ENCODE measurements around the gene C19orf53.
"Not testable (repeated sequence)": the region's sequence is repeated elsewhere in the genome, so short reads cannot be mapped to it uniquely, and the experiment has no call there.

The C19orf53 gene

GRCh38 chr19:13774217-13775191 lies at the start of gene C19orf53:
Gene C19orf53, plus strand, starts transcription at chr19:13774456. Its CDS starts 22 bp downstream, at chr19:13774478.
- DNase-seq: peak; percentile 73

- no peak for DNase-seq
Observed at GRCh38 chr19:13726323-13726722, 47.9 kb upstream of the C19orf53 start.

GRCh38 chr19:13727798-13728197 lies 46.5 kb upstream of the C19orf53 start:
- no peak for DNase-seq

GRCh38 chr19:13729859-13730258 lies 44.4 kb upstream of the C19orf53 start:
- DNase-seq: no peak

DNA sequence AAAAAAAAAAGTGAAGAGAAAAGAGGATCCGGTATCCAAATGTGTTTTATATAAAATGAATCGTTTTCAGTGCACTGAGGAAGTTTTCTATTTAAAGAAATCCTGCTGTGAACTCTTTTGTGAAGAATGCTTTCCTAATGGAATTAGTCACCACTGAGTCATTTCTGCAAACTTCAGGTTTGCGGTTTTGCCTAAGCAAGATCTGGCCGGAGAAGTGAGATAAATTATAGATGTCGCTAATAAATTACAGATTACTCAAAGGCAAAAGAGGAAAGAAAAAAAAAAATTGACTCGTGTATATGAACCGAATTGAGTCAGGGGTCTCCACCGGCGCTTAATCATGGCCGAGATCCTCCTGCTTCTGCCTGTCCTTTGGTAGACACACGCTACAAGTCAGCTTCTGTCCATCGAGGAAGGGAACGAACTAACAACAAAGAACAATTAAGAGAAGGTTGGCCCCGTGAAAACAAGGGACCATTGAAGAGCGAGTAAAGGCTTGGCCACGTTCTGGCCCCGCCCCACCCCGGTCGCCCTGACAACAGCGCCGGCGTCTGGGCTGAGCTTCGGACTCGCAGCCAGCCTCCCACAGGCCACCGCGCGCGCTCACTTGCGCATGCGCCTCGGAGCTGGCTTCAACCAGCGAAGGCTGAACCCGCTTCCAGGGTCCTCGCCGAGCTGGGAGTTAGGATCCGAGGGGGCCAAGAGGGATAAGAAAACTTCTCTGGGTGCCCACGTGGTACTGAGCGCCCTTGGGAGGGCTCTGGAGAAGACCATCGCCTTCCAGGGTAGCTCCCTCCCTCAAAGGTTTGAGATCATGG lies 42.9 kb upstream of the C19orf53 start:
- DNase-seq: peak; percentile 96

DNA sequence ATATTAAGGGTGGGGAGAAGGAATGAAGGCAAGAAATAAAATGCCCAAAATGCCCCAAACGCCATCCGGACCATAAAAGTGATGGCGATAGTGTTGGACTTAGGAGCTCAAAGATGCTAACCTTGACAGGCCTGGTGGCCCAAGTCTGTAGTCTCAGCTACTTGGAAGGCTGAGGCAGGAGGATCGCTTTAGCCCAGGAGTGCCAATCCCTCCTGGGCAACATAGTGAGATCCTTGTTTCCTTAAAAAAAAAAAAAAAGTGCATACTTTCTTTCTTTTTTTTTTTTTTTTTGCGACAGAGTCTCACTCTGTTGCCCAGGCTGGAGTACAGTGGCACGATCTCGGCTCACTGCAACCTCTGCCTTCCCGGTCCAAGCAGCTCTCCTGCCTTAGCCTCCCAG lies 41.9 kb upstream of the C19orf53 start:
- no peak for DNase-seq

DNA sequence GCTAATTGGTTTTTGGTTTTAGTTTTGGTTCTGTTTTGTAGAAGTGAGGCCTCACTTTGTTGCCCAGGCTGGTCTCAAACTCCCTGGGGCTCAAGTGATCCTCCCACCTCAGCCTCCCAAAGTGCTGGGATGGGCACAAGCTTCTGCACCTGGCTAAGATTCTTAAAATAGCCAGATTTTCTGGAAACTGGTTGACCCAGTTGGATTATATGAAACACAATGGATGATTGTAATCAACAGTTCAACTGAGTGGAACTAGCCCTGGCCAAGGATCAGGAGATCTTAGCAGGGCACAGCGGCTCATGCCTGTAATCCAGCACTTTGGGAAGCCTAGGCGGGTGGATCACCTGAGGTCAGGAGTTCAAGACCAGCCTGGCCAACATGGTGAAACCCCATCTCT lies 39.5 kb upstream of the C19orf53 start:
- no peak for DNase-seq

DNA sequence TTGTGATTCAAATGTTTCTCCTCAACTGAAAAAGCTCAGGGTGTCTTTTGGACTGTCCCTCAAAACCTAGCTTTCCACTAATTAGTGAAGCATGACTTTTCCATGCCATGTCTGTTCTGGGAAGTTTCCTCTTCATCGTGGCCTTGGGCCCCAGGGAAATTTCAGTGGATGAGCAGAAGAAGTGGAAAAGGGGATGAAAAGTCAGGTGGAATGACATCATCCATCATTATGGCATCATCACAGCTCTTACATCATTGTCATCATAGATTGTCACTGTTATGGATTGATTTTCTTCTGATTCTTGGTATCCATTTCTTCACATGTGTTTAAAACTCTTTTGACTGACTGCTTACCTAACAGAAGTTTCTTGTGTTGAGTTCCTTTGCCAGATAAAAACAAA lies 36.2 kb upstream of the C19orf53 start:
- DNase-seq: no peak

- DNase-seq: no peak
Observed at GRCh38 chr19:13741893-13742292, 32.4 kb upstream of the C19orf53 start.

- no peak for DNase-seq
Observed at GRCh38 chr19:13742756-13743155, 31.5 kb upstream of the C19orf53 start.

GRCh38 chr19:13744174-13744573 lies 30.1 kb upstream of the C19orf53 start:
- no peak for DNase-seq

DNA sequence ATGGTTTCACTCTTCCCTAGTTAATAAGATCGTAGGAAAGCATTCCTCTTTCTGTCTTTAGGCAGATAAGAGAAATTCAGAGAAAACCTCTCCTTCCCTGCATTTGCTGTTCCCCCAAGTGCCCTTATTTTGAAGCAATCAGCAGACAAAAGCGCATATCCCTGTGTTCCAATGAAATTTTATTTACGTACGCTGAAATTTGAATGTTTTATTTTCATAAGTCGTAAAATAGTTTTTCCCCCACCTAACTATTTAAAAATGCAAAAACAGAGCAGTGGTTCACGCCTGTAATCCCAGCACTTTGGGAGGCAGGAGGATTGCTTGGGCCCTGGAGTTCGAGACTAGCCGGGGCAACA lies 27.2 kb upstream of the C19orf53 start:
- no peak for DNase-seq

GRCh38 chr19:13748169-13748828 lies 26.0 kb upstream of the C19orf53 start:
- DNase-seq: no peak

- no peak for DNase-seq
Observed at GRCh38 chr19:13751436-13751835, 22.8 kb upstream of the C19orf53 start.

DNA sequence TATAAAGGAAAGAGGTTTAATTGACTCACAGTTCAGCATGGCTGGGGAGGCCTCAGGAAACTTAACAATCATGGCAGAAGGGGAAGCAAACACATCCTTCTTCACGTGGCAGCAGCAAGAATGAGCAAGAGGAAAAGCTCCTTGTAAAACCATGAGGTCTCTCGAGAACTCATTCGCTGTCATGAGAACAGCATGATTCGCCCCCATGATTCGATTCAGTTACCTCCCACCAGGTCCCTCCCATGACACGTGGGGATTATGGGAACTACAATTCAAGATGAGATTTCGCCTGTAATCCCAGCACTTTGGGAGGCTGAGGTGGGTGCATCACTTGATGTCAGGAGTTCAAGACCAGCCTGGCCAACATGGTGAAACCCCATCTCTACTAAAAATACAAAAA lies 20.6 kb upstream of the C19orf53 start:
- not testable (repeated sequence) for DNase-seq

DNA sequence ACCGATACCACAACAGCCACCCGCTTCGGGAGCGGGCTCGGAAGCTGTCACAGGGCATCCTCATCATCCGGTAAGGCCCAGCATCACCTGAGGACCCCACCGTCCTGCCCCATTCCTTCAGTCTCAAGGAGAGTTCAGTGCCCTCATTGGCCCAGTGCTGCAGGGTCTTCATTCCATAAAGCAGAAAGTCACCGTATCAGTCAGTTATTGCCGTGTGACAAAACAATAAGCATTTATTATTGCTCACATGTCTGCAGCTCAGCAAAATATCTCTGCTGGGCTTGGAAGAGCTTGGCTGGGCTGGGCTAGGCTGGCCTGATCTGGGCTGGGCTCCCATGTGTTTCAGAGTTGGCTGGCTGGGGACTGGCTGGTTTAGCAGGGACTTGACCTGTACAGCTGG lies 18.0 kb upstream of the C19orf53 start:
- no peak for DNase-seq

DNA sequence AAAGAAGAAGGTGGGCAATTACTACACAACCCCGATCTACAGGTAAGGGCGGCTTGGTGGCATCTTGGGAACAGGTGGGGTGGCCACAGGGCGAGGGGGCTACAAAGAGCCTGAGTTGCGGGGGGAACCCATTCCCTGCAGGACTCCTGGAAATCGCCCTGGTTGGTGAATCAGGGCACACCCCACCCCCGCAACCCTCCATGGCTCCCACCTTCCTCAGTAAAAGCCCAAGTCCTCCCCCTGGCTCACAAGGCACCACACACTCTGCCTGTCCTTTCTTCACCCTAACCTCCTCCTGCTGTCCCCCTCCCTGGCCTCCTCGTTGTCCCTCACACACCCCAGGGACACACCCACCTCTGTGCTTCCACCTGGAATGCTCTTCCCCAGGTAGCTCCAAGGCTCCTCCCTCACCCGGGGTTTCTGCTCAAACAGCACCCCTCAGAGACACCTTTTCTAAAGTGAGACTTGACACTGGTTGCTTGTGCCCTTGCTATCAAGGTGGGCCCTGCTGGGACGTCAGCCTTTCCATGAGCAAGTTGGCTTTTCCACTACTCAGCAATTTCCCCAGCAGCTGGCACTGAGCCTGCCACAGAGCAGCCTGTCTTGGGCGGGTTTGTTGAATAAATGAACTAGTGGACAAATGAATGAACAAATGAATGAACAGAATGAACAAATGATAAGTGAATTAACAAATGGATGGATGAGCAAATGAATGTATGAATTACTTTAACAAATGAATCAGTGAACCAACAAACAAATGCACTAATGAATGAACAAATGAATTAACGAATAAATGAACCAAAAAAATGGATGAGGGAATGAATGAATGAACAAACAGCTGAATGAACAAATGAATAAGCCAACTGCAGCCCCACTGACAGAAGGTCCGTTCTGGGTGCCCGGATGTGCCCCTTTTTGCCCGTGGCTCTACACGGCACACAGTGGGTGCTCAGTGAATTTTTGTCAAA lies 16.2 kb upstream of the C19orf53 start:
- DNase-seq: no peak

DNA sequence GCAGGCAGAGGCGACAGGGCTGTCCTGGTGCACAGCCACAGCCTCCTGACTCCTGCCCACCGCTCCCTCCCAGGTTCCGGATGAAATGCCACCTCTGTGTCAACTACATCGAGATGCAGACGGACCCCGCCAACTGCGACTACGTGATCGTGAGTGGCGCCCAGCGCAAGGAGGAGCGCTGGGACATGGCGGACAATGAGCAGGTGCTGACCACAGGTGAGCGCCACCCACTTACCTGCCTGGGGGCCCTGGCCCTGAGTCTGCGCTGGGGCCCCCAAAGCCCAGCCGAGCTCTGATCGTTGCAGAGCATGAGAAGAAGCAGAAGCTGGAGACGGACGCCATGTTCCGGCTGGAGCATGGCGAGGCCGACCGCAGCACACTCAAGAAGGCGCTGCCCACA lies 15.5 kb upstream of the C19orf53 start:
- DNase-seq: no peak

GRCh38 chr19:13761423-13761822 lies 12.8 kb upstream of the C19orf53 start:
- DNase-seq: no peak

DNA sequence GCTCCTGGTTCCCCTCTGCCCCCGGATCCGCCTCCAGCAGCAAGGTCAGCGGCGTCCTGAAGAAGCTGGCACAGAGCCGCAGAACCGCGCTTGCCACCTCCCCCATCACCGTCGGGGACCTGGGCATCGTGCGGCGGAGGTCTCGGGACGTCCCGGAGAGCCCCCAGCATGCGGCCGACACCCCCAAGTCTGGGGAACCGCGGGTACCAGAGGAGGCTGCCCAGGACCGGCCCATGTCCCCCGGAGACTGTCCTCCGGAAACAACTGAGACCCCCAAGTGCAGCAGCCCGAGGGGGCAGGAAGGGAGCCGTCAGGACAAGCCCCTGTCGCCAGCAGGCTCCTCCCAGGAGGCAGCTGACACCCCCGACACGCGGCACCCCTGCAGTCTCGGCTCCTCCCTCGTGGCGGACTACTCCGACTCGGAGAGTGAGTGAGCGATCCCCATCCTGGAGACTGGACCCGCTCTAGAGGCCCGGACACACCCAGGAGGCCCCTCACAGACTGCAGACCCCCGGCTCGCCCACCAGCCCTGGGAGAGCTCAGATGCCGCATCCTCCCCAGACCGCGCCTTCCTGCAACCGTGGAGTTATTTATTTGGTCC lies 11.5 kb upstream of the C19orf53 start:
- no peak for DNase-seq

- no peak for DNase-seq
Observed at GRCh38 chr19:13763265-13763664, 11.0 kb upstream of the C19orf53 start.
